Stimulated activated CD8-positive, alpha-beta memory T cell treated with anti-CD3 and anti-CD28 coated beads, Interleukin-12 subunit alpha, Interleukin-12 subunit beta, amount 100 ng/mL, for 24 hours (primary cell): ENCODE results near the gene AHCYL2.
A peak's percentile ranks its signal among the peaks of the same experiment; 100 is the strongest.

Experiments
- DNase-seq: peaks from one replicate; pipeline ENCODE4 v3.0.0-alpha.2; 2020; ENCODE audit errors: extremely low read depth

The AHCYL2 gene

GRCh38 chr7:129224251-129225205, at the start of gene AHCYL2:
TSS of gene AHCYL2 (plus strand) at chr7:129225030.
- peak; percentile 97 for DNase-seq

- no peak for DNase-seq
Observed at GRCh38 chr7:129176916-129177710, 47.7 kb upstream of the AHCYL2 start.

- DNase-seq, result no peak
Observed at GRCh38 chr7:129184981-129185670, 39.7 kb upstream of the AHCYL2 start.

GRCh38 chr7:129186749-129187260, 38.0 kb upstream of the AHCYL2 start:
- DNase-seq, result no peak

GRCh38 chr7:129187681-129188371, 37.0 kb upstream of the AHCYL2 start:
- no peak for DNase-seq

GRCh38 chr7:129188372-129188891, 36.4 kb upstream of the AHCYL2 start, which contains the start of gene SMO:
TSS of gene SMO (plus strand) at chr7:129188633. CDS start at chr7:129189152, 519 bp downstream.
- no peak for DNase-seq

GRCh38 chr7:129188892-129189660, 35.8 kb upstream of the AHCYL2 start:
- DNase-seq, result no peak

- DNase-seq, result no peak
Observed at GRCh38 chr7:129189661-129190310, 35.0 kb upstream of the AHCYL2 start.

GRCh38 chr7:129191272-129191671, 33.6 kb upstream of the AHCYL2 start:
- no peak for DNase-seq

GRCh38 chr7:129193892-129194291, 30.9 kb upstream of the AHCYL2 start:
- no peak for DNase-seq

- no peak for DNase-seq
Observed at GRCh38 chr7:129197771-129198170, 27.1 kb upstream of the AHCYL2 start.

- DNase-seq, result no peak
Observed at GRCh38 chr7:129199406-129199805, 25.4 kb upstream of the AHCYL2 start.

- no peak for DNase-seq
Observed at GRCh38 chr7:129202058-129202777, 22.6 kb upstream of the AHCYL2 start.

GRCh38 chr7:129203050-129203741, 21.6 kb upstream of the AHCYL2 start:
- no peak for DNase-seq

- DNase-seq, result no peak
Observed at GRCh38 chr7:129205126-129205818, 19.6 kb upstream of the AHCYL2 start.

- DNase-seq, result no peak
Observed at GRCh38 chr7:129205987-129206785, 18.6 kb upstream of the AHCYL2 start.

- DNase-seq, result no peak
Observed at GRCh38 chr7:129208667-129209066, 16.2 kb upstream of the AHCYL2 start.
